ENCODE results near the gene PTDSS2. TPM values are rescaled to one million over a fixed set of nuclear protein-coding genes. Genes with fewer than 3 reads are reported as not detected.

Gene PTDSS2
- total RNA-seq, 2 donors from 2014 or later = 55.2 to 56.1 TPM

DNA sequence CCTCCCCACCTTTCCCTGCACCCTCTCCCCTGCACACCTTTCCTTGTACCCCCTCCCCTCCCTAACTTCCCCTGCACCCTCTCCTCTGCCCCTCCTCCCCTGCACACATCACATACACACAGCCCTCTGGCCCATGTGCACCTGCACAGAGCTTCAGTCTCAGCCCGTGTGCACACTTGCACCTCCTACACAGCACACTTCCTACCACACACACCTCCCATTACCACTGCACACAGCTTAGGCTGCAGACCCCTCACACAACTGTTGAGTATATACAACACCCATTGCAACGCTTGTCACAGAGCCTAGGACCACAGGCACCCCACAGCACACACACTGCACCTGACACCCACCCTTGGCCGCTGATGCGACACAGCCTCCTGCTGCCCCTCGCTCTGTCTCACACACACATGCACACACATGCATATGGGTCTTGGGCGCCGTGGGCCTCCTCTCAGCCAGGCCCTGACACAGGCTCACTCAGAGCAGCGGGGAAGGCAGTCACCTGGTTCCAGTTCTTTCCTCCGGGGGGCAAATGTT, 35.7 kb upstream of the PTDSS2 start:
- no peak overlapping the region for H3K4me3 Mint-ChIP-seq
- no peak overlapping the region for H3K27ac ChIP-seq (ENCODE audit: low read depth, low read length)
- TF ChIP-seq, protein P1, sequence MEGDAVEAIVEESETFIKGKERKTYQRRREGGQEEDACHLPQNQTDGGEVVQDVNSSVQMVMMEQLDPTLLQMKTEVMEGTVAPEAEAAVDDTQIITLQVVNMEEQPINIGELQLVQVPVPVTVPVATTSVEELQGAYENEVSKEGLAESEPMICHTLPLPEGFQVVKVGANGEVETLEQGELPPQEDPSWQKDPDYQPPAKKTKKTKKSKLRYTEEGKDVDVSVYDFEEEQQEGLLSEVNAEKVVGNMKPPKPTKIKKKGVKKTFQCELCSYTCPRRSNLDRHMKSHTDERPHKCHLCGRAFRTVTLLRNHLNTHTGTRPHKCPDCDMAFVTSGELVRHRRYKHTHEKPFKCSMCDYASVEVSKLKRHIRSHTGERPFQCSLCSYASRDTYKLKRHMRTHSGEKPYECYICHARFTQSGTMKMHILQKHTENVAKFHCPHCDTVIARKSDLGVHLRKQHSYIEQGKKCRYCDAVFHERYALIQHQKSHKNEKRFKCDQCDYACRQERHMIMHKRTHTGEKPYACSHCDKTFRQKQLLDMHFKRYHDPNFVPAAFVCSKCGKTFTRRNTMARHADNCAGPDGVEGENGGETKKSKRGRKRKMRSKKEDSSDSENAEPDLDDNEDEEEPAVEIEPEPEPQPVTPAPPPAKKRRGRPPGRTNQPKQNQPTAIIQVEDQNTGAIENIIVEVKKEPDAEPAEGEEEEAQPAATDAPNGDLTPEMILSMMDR (conservative IDR thresholded peaks at IDR 0.05) = no peak
- H3K9ac ChIP-seq (ENCODE audit: extremely low read depth, low read length, poor library complexity, severe bottlenecking) = no peak overlapping the region
- no peaks in the 10 kb centered on the region for H3K9me3 ChIP-seq (ENCODE audit: control insufficient read depth, low read length)
- DNase-seq = no peak
- no peaks in the 10 kb centered on the region for H3K36me3 ChIP-seq (ENCODE audit: control insufficient read depth, insufficient read depth, low read length)
- no peak overlapping the region for H3K27ac Mint-ChIP-seq
- H3K27me3 ChIP-seq (ENCODE audit: control insufficient read depth, insufficient read depth, low read length, poor library complexity, severe bottlenecking) = peaks cover 54% of the 10 kb centered on the region
- no peaks in the 10 kb centered on the region for H3K9me3 Mint-ChIP-seq
- 84 to 87% methylated on average over 4 to 9 of the region's 9 CpGs for WGBS, 2 experiments (ENCODE audit: insufficient coverage in 1 of 2, insufficient read length in 1 of 2)
- no peaks in the 10 kb centered on the region for H3K4me1 ChIP-seq (ENCODE audit: control insufficient read depth, insufficient read depth, low read length)
- peaks cover 5% of the 10 kb centered on the region for H3K4me1 Mint-ChIP-seq
- no peaks in the 10 kb centered on the region for H3K36me3 Mint-ChIP-seq (ENCODE audit: low read depth)
- H3K27me3 Mint-ChIP-seq (ENCODE audit: insufficient read depth) = peaks cover 29% of the 10 kb centered on the region
- no peak overlapping the region for H3K4me3 ChIP-seq (ENCODE audit: low read length)

- Mint-ChIP-seq H3K27ac (no peak overlapping the region), H3K4me1 (peaks cover 5% of the 10 kb centered on the region), H3K4me3 (peak overlapping the region; percentile 58), H3K9me3 (no peaks in the 10 kb centered on the region), H3K27me3 (ENCODE audit: insufficient read depth) (peaks cover 36% of the 10 kb centered on the region), H3K36me3 (ENCODE audit: low read depth) (no peaks in the 10 kb centered on the region)
- H3K27ac ChIP-seq (ENCODE audit: low read depth, low read length) = no peak overlapping the region
- no peaks in the 10 kb centered on the region for H3K9me3 ChIP-seq (ENCODE audit: control insufficient read depth, low read length)
- no peaks in the 10 kb centered on the region for H3K4me1 ChIP-seq (ENCODE audit: control insufficient read depth, insufficient read depth, low read length)
- no peak overlapping the region for H3K4me3 ChIP-seq (ENCODE audit: low read length)
- DNase-seq = no peak
- WGBS, 2 experiments (ENCODE audit: insufficient coverage in 1 of 2, insufficient read length in 1 of 2) = 86 to 87% methylated on average over 5 of the region's 5 CpGs
- H3K27me3 ChIP-seq (ENCODE audit: control insufficient read depth, insufficient read depth, low read length, poor library complexity, severe bottlenecking) = peaks cover 59% of the 10 kb centered on the region
- H3K9ac ChIP-seq (ENCODE audit: extremely low read depth, low read length, poor library complexity, severe bottlenecking) = no peak overlapping the region
- H3K36me3 ChIP-seq (ENCODE audit: control insufficient read depth, insufficient read depth, low read length) = no peaks in the 10 kb centered on the region
- TF ChIP-seq, protein P1 (conservative IDR thresholded peaks at IDR 0.05) = no peak
Observed at GRCh38 chr11:415640-416041, 34.4 kb upstream of the PTDSS2 start.

DNA sequence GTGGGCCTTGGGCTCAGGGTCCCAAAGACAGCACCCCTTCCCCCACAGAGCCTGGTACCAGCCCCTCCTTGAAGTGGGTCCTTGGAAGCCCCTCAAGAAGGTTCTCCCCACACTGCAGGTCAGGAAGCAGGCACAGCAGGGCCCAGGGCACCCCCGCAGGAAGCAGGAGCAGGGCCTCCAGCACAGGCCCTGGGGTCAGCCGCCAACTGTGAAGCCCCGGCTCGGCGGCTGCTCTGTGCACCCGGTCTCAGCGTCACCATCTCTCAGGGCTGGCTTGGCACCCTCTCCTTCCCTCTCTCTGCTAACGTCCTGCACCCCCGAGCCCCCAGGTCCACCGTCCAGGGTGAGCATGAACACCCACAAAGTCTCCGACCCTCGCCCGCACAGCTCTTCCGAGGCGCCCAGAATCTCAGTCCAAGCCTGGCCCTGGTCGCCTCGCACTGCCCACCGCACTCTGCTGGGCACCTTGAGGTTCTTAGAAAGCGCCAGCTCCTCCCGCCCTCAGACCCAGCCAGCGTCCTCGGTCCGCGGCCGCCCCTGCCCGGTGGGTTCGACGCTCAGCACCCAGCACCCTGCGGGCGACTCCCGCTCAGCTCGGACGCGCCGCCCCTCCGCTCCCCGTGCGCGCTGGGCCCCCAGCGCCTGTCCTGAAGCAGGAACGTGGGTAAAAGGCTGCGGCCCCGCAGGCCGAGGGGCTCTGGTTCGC, 33.9 kb upstream of the PTDSS2 start:
- Mint-ChIP-seq H3K4me1 (peaks cover 5% of the 10 kb centered on the region), H3K36me3 (ENCODE audit: low read depth) (no peaks in the 10 kb centered on the region), H3K9me3 (no peaks in the 10 kb centered on the region), H3K27me3 (ENCODE audit: insufficient read depth) (peaks cover 37% of the 10 kb centered on the region), H3K27ac (no peak overlapping the region), H3K4me3 (peak overlapping the region; percentile 58)
- Histone ChIP-seq H3K9me3 (ENCODE audit: control insufficient read depth, low read length) (no peaks in the 10 kb centered on the region), H3K4me3 (ENCODE audit: low read length) (peak overlapping the region; percentile 67), H3K9ac (ENCODE audit: extremely low read depth, low read length, poor library complexity, severe bottlenecking) (no peak overlapping the region), H3K4me1 (ENCODE audit: control insufficient read depth, insufficient read depth, low read length) (no peaks in the 10 kb centered on the region), H3K27ac (ENCODE audit: low read depth, low read length) (no peak overlapping the region), H3K36me3 (ENCODE audit: control insufficient read depth, insufficient read depth, low read length) (no peaks in the 10 kb centered on the region), H3K27me3 (ENCODE audit: control insufficient read depth, insufficient read depth, low read length, poor library complexity, severe bottlenecking) (peaks cover 59% of the 10 kb centered on the region)
- TF ChIP-seq, protein P1 (conservative IDR thresholded peaks at IDR 0.05) = no peak
- WGBS, 2 experiments (ENCODE audit: insufficient coverage in 1 of 2, insufficient read length in 1 of 2) = 40 to 71% methylated on average over 20 to 45 of the region's 45 CpGs
- DNase-seq = no peak

All from endodermal cell (in vitro differentiated cells).